ENCODE results near the gene KCNA1.

The KCNA1 gene

GRCh38 chr12:4909734-4910501, at the start of gene KCNA1:
Gene KCNA1, plus strand, starts transcription at chr12:4909905. Its CDS starts 1,474 bp downstream, at chr12:4911379.
- H3K4me1 ChIP-seq (ENCODE audit: control insufficient read depth, insufficient read depth, low read length): peaks cover 2% of the 10 kb centered on the region; the same call in 1 of the 2 replicates
- H3K4me3 ChIP-seq (ENCODE audit: low read length): peak within 1 kb of the TSS; percentile 38; the same call in 1 of the 2 replicates
- no peak within 1 kb of the TSS for H3K27ac ChIP-seq (ENCODE audit: low read length)
- no CpG with 5 or more reads among the region's 67 CpGs for WGBS (ENCODE audit: insufficient coverage, insufficient read length)
- peaks cover 33% of the 10 kb centered on the region for H3K27me3 ChIP-seq (ENCODE audit: control insufficient read depth, insufficient read depth, low read length)
- no peaks in the 10 kb centered on the region for H3K9me3 ChIP-seq (ENCODE audit: control insufficient read depth, insufficient read depth, low read length)
- H3K36me3 ChIP-seq (ENCODE audit: control insufficient read depth, insufficient read depth, low read length): no peaks in the 10 kb centered on the region
- no peak for DNase-seq (ENCODE audit: low read depth, low spot score)

GRCh38 chr12:4860741-4861140, 49.0 kb upstream of the KCNA1 start:
- Histone ChIP-seq H3K27me3 (ENCODE audit: control insufficient read depth, insufficient read depth, low read length) (peaks cover 2% of the 10 kb centered on the region; the same call in 1 of the 2 replicates), H3K36me3 (ENCODE audit: control insufficient read depth, insufficient read depth, low read length) (no peaks in the 10 kb centered on the region), H3K27ac (ENCODE audit: low read length) (no peak overlapping the region), H3K9me3 (ENCODE audit: control insufficient read depth, insufficient read depth, low read length) (no peaks in the 10 kb centered on the region), H3K4me3 (ENCODE audit: low read length) (no peak overlapping the region), H3K4me1 (ENCODE audit: control insufficient read depth, insufficient read depth, low read length) (peaks cover 6% of the 10 kb centered on the region; the same call in 1 of the 2 replicates)
- no peak for DNase-seq (ENCODE audit: low read depth, low spot score)
- no CpG with 5 or more reads among the region's 6 CpGs for WGBS (ENCODE audit: insufficient coverage, insufficient read length)

GRCh38 chr12:4862809-4863208, 46.9 kb upstream of the KCNA1 start:
- Histone ChIP-seq H3K4me3 (ENCODE audit: low read length) (no peak overlapping the region), H3K4me1 (ENCODE audit: control insufficient read depth, insufficient read depth, low read length) (peaks cover 5% of the 10 kb centered on the region; the same call in 1 of the 2 replicates), H3K9me3 (ENCODE audit: control insufficient read depth, insufficient read depth, low read length) (no peaks in the 10 kb centered on the region), H3K36me3 (ENCODE audit: control insufficient read depth, insufficient read depth, low read length) (no peaks in the 10 kb centered on the region), H3K27ac (ENCODE audit: low read length) (no peak overlapping the region), H3K27me3 (ENCODE audit: control insufficient read depth, insufficient read depth, low read length) (peaks cover 2% of the 10 kb centered on the region; the same call in 1 of the 2 replicates)
- no peak for DNase-seq (ENCODE audit: low read depth, low spot score)
- no CpG with 5 or more reads among the region's 2 CpGs for WGBS (ENCODE audit: insufficient coverage, insufficient read length)

- Histone ChIP-seq H3K9me3 (ENCODE audit: control insufficient read depth, insufficient read depth, low read length) (no peaks in the 10 kb centered on the region), H3K27ac (ENCODE audit: low read length) (no peak overlapping the region), H3K36me3 (ENCODE audit: control insufficient read depth, insufficient read depth, low read length) (no peaks in the 10 kb centered on the region), H3K4me3 (ENCODE audit: low read length) (no peak overlapping the region), H3K27me3 (ENCODE audit: control insufficient read depth, insufficient read depth, low read length) (no peaks in the 10 kb centered on the region), H3K4me1 (ENCODE audit: control insufficient read depth, insufficient read depth, low read length) (no peaks in the 10 kb centered on the region)
- WGBS (ENCODE audit: insufficient coverage, insufficient read length): no CpG with 5 or more reads among the region's 9 CpGs
- DNase-seq (ENCODE audit: low read depth, low spot score): no peak
These were observed 45.1 kb upstream of the KCNA1 start for GRCh38 chr12:4864575-4864974.

- no peak for DNase-seq (ENCODE audit: low read depth, low spot score)
- whole genome bisulfite sequencing (ENCODE audit: insufficient coverage, insufficient read length): no CpG with 5 or more reads among the region's 5 CpGs
- no peak overlapping the region for H3K27ac ChIP-seq (ENCODE audit: low read length)
- no peaks in the 10 kb centered on the region for H3K9me3 ChIP-seq (ENCODE audit: control insufficient read depth, insufficient read depth, low read length)
- no peaks in the 10 kb centered on the region for H3K36me3 ChIP-seq (ENCODE audit: control insufficient read depth, insufficient read depth, low read length)
- H3K27me3 ChIP-seq (ENCODE audit: control insufficient read depth, insufficient read depth, low read length): no peaks in the 10 kb centered on the region
- H3K4me3 ChIP-seq (ENCODE audit: low read length): no peak overlapping the region
- H3K4me1 ChIP-seq (ENCODE audit: control insufficient read depth, insufficient read depth, low read length): no peaks in the 10 kb centered on the region
These were observed 44.5 kb upstream of the KCNA1 start for GRCh38 chr12:4865246-4865645.

- Histone ChIP-seq H3K4me3 (ENCODE audit: low read length) (no peak overlapping the region), H3K4me1 (ENCODE audit: control insufficient read depth, insufficient read depth, low read length) (no peaks in the 10 kb centered on the region), H3K27me3 (ENCODE audit: control insufficient read depth, insufficient read depth, low read length) (no peaks in the 10 kb centered on the region), H3K36me3 (ENCODE audit: control insufficient read depth, insufficient read depth, low read length) (no peaks in the 10 kb centered on the region), H3K27ac (ENCODE audit: low read length) (no peak overlapping the region), H3K9me3 (ENCODE audit: control insufficient read depth, insufficient read depth, low read length) (no peaks in the 10 kb centered on the region)
- DNase-seq (ENCODE audit: low read depth, low spot score): no peak
- WGBS (ENCODE audit: insufficient coverage, insufficient read length): no CpG with 5 or more reads among the region's 9 CpGs
These were observed 43.4 kb upstream of the KCNA1 start for GRCh38 chr12:4866299-4866698.

GRCh38 chr12:4867384-4867783, 42.3 kb upstream of the KCNA1 start:
- H3K27ac ChIP-seq (ENCODE audit: low read length): no peak overlapping the region
- no peak for DNase-seq (ENCODE audit: low read depth, low spot score)
- no CpG with 5 or more reads among the region's 5 CpGs for WGBS (ENCODE audit: insufficient coverage, insufficient read length)
- H3K9me3 ChIP-seq (ENCODE audit: control insufficient read depth, insufficient read depth, low read length): no peaks in the 10 kb centered on the region
- H3K27me3 ChIP-seq (ENCODE audit: control insufficient read depth, insufficient read depth, low read length): no peaks in the 10 kb centered on the region
- no peak overlapping the region for H3K4me3 ChIP-seq (ENCODE audit: low read length)
- H3K36me3 ChIP-seq (ENCODE audit: control insufficient read depth, insufficient read depth, low read length): no peaks in the 10 kb centered on the region
- H3K4me1 ChIP-seq (ENCODE audit: control insufficient read depth, insufficient read depth, low read length): no peaks in the 10 kb centered on the region

GRCh38 chr12:4870423-4870822, 39.3 kb upstream of the KCNA1 start:
- DNase-seq (ENCODE audit: low read depth, low spot score): no peak
- Histone ChIP-seq H3K4me3 (ENCODE audit: low read length) (no peak overlapping the region), H3K27ac (ENCODE audit: low read length) (no peak overlapping the region), H3K9me3 (ENCODE audit: control insufficient read depth, insufficient read depth, low read length) (no peaks in the 10 kb centered on the region), H3K36me3 (ENCODE audit: control insufficient read depth, insufficient read depth, low read length) (no peaks in the 10 kb centered on the region), H3K4me1 (ENCODE audit: control insufficient read depth, insufficient read depth, low read length) (no peaks in the 10 kb centered on the region), H3K27me3 (ENCODE audit: control insufficient read depth, insufficient read depth, low read length) (no peaks in the 10 kb centered on the region)
- WGBS (ENCODE audit: insufficient coverage, insufficient read length): no CpG with 5 or more reads among the region's 3 CpGs

- no peak for DNase-seq (ENCODE audit: low read depth, low spot score)
These were observed 38.2 kb upstream of the KCNA1 start for GRCh38 chr12:4871514-4871913.

GRCh38 chr12:4873947-4874346, 35.8 kb upstream of the KCNA1 start:
- H3K4me1 ChIP-seq (ENCODE audit: control insufficient read depth, insufficient read depth, low read length): no peaks in the 10 kb centered on the region
- no peak overlapping the region for H3K4me3 ChIP-seq (ENCODE audit: low read length)
- no peaks in the 10 kb centered on the region for H3K27me3 ChIP-seq (ENCODE audit: control insufficient read depth, insufficient read depth, low read length)
- no peaks in the 10 kb centered on the region for H3K36me3 ChIP-seq (ENCODE audit: control insufficient read depth, insufficient read depth, low read length)
- no CpG with 5 or more reads among the region's 1 CpG for WGBS (ENCODE audit: insufficient coverage, insufficient read length)
- DNase-seq (ENCODE audit: low read depth, low spot score): no peak
- H3K9me3 ChIP-seq (ENCODE audit: control insufficient read depth, insufficient read depth, low read length): no peaks in the 10 kb centered on the region
- H3K27ac ChIP-seq (ENCODE audit: low read length): no peak overlapping the region

More at GRCh38 chr12:4871514-4871913, 38.2 kb upstream of the KCNA1 start:
- Histone ChIP-seq H3K4me1 (ENCODE audit: control insufficient read depth, insufficient read depth, low read length) (no peaks in the 10 kb centered on the region), H3K9me3 (ENCODE audit: control insufficient read depth, insufficient read depth, low read length) (no peaks in the 10 kb centered on the region), H3K27me3 (ENCODE audit: control insufficient read depth, insufficient read depth, low read length) (no peaks in the 10 kb centered on the region), H3K27ac (ENCODE audit: low read length) (no peak overlapping the region), H3K36me3 (ENCODE audit: control insufficient read depth, insufficient read depth, low read length) (no peaks in the 10 kb centered on the region), H3K4me3 (ENCODE audit: low read length) (no peak overlapping the region)
- no CpG with 5 or more reads among the region's 9 CpGs for WGBS (ENCODE audit: insufficient coverage, insufficient read length)

- H3K4me1 ChIP-seq (ENCODE audit: control insufficient read depth, insufficient read depth, low read length): no peaks in the 10 kb centered on the region
- WGBS (ENCODE audit: insufficient coverage, insufficient read length): no CpG with 5 or more reads among the region's 2 CpGs
- no peaks in the 10 kb centered on the region for H3K9me3 ChIP-seq (ENCODE audit: control insufficient read depth, insufficient read depth, low read length)
- no peaks in the 10 kb centered on the region for H3K36me3 ChIP-seq (ENCODE audit: control insufficient read depth, insufficient read depth, low read length)
- H3K27me3 ChIP-seq (ENCODE audit: control insufficient read depth, insufficient read depth, low read length): no peaks in the 10 kb centered on the region
- no peak overlapping the region for H3K27ac ChIP-seq (ENCODE audit: low read length)
- no peak overlapping the region for H3K4me3 ChIP-seq (ENCODE audit: low read length)
- DNase-seq (ENCODE audit: low read depth, low spot score): no peak
These were observed 35.0 kb upstream of the KCNA1 start for GRCh38 chr12:4874671-4875070.

All from iPS DF 6.9 (cell line).